GM12878 (cell line): Measurements from ENCODE around the gene EHMT2.

Experiments used
- JUNB ChIP-seq: IDR thresholded peaks from 2 replicates; pipeline ENCODE4 v1.6.1; 2016; ENCODE audit warnings: antibody characterized with exemption, mild to moderate bottlenecking
- POLR2A ChIP-seq: IDR thresholded peaks from 2 replicates; pipeline ENCODE4 v1.6.1; 2011; ENCODE audit warnings: low read depth, mild to moderate bottlenecking, low read length
- POLR2AphosphoS5 ChIP-seq: IDR thresholded peaks from 2 replicates; pipeline ENCODE4 v1.6.1; 2011; ENCODE audit warnings: mild to moderate bottlenecking, low read length, inconsistent platforms
- REST ChIP-seq: IDR thresholded peaks from 2 replicates; pipeline ENCODE4 v1.6.1; 2012; ENCODE audit warnings: mild to moderate bottlenecking, low read depth, low read length
- SMC3 ChIP-seq: IDR thresholded peaks from 2 replicates; pipeline ENCODE4 v1.6.1; 2011; ENCODE audit warnings: low read length, improper control_type of control experiment, borderline replicate concordance
- TF ChIP-seq, protein P1 (sequence below), 3 experiments: IDR thresholded peaks in 2 of 3; conservative IDR thresholded peaks in 1 of 3; 2 replicates each; pipeline ENCODE4 v1.5.1; 2011; ENCODE audit warnings: low read depth in 3 of 3, low read length in 3 of 3, mild to moderate bottlenecking in 3 of 3, control low read depth in 2 of 3, moderate library complexity in 2 of 3, inconsistent platforms in 1 of 3, mixed read lengths in 1 of 3; ENCODE audit not compliant: control insufficient read depth in 2 of 3, insufficient read depth in 1 of 3; ENCODE audit errors: extremely low read depth in 1 of 3

DNA sequence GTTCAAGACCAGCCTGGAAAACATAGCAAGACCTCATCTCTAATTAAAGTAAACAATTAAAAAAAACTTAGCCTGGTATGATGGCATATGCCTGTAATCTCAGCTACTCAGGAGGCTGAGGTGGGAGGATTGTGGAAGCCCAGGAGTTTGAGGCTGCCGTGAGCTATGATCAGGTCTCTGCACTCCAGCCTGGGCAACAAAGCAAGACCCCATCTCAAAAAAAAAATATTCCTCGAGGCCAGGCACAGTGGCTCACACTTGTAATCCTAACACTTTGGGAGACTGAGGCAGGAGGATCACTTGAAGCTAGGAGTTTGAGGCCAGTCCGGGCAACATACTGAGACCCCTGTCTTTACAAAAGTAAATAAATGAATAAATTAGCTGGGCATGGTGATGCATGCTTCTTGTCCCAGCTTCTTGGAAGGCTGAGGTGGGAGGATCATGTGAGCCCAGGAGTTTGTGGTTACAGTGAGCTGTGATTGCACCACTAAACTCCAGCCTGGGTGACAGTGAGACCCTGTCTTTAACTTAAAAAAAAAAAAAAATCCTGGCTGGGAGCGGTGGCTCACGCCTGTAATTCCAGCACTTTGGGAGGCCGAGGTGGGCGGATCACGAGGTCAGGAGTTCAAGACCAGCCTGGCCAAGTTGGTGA is 20.7 kb upstream of the EHMT2 start:
- TF ChIP-seq, protein P1, sequence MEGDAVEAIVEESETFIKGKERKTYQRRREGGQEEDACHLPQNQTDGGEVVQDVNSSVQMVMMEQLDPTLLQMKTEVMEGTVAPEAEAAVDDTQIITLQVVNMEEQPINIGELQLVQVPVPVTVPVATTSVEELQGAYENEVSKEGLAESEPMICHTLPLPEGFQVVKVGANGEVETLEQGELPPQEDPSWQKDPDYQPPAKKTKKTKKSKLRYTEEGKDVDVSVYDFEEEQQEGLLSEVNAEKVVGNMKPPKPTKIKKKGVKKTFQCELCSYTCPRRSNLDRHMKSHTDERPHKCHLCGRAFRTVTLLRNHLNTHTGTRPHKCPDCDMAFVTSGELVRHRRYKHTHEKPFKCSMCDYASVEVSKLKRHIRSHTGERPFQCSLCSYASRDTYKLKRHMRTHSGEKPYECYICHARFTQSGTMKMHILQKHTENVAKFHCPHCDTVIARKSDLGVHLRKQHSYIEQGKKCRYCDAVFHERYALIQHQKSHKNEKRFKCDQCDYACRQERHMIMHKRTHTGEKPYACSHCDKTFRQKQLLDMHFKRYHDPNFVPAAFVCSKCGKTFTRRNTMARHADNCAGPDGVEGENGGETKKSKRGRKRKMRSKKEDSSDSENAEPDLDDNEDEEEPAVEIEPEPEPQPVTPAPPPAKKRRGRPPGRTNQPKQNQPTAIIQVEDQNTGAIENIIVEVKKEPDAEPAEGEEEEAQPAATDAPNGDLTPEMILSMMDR (IDR thresholded peaks at IDR 0.05 in 2 of 3, conservative IDR thresholded peaks at IDR 0.05 in 1 of 3; ENCODE audit: control insufficient read depth in 2 of 3, extremely low read depth in 1 of 3, insufficient read depth in 1 of 3, low read depth in 3 of 3, low read length in 3 of 3): no peak
- TF ChIP-seq SMC3: no peak
- no peak for TF ChIP-seq POLR2AphosphoS5
- no peak for TF ChIP-seq JUNB
- no peak for TF ChIP-seq POLR2A
- TF ChIP-seq REST: no peak
